Spleen (tissue), 11 donors: ENCODE results near the gene MERTK. TPM values are rescaled to one million over a fixed set of nuclear protein-coding genes. Genes with fewer than 3 reads are reported as not detected.

ENCODE experiments used
- DNase-seq: peaks from one replicate; pipeline ENCODE4 v3.0.0-alpha.2; 2020
- H3K27ac ChIP-seq, 8 donors: fragments of 200-600 bp; sonication (generic) in 7 of 8; 1 replicate in 4 of 8; 2 replicates in 4 of 8; pipeline versions ENCODE4 v1.5.0 to v1.8.0; 2016 to 2021; ENCODE audit warnings: inconsistent platforms in 4 of 8, mild to moderate bottlenecking in 4 of 8, moderate library complexity in 1 of 8
- H3K27me3 ChIP-seq, 7 donors: fragments of 200-600 bp; sonication (generic) in 6 of 7; replicated peaks in 1 of 7; 1 replicate in 4 of 7; 2 replicates in 3 of 7; pipeline versions ENCODE4 v1.5.0 to v1.8.0; 2016 to 2021; ENCODE audit warnings: inconsistent platforms in 3 of 7, mild to moderate bottlenecking in 1 of 7
- H3K36me3 ChIP-seq, 6 donors: fragments of 200-600 bp; sonication (generic) in 5 of 6; 1 replicate in 4 of 6; 2 replicates in 2 of 6; pipeline versions ENCODE4 v1.5.0 to v1.8.0; 2016 to 2021; ENCODE audit warnings: inconsistent platforms in 2 of 6
- H3K4me1 ChIP-seq, 6 donors: fragments of 200-600 bp; sonication (generic) in 5 of 6; 1 replicate in 3 of 6; 2 replicates in 3 of 6; pipeline versions ENCODE4 v1.5.0 to v1.8.0; 2016 to 2021; ENCODE audit warnings: inconsistent platforms in 3 of 6
- H3K4me3 ChIP-seq, 8 donors: fragments of 200-600 bp; sonication (generic) in 7 of 8; 1 replicate in 4 of 8; 2 replicates in 4 of 8; pipeline versions ENCODE4 v1.5.0 to v1.8.0; 2016 to 2021; ENCODE audit warnings: inconsistent platforms in 4 of 8, mild to moderate bottlenecking in 4 of 8, moderate library complexity in 2 of 8
- H3K9me3 ChIP-seq, 8 donors: fragments of 200-600 bp; sonication (generic) in 7 of 8; 1 replicate in 4 of 8; 2 replicates in 4 of 8; pipeline versions ENCODE4 v1.5.0 to v1.8.0; 2016 to 2021; ENCODE audit warnings: inconsistent platforms in 4 of 8
- CTCF ChIP-seq, 11 experiments: fragments of 200-600 bp in 7 of 11; fragments of 450-650 bp in 4 of 11; sonication (generic) in 4 of 11; IDR thresholded peaks in 8 of 11; conservative IDR thresholded peaks in 3 of 11; 1 replicate in 7 of 11; 2 replicates in 4 of 11; pipeline versions ENCODE4 v1.4.0 to v1.8.0; 2016 to 2021; ENCODE audit warnings: antibody characterized with exemption in 11 of 11, inconsistent platforms in 4 of 11, mild to moderate bottlenecking in 1 of 11
- POLR2A ChIP-seq, 3 donors: fragments of 450-650 bp; IDR thresholded peaks; one replicate each; pipeline ENCODE4 v1.5.1; 2017; ENCODE audit warnings: antibody characterized with exemption in 3 of 3, mild to moderate bottlenecking in 1 of 3
- POLR2AphosphoS5 ChIP-seq, 3 donors: sonication (generic); formaldehyde crosslinking; IDR thresholded peaks; one replicate each; pipeline ENCODE4 v1.5.1; 2017; ENCODE audit warnings: antibody characterized with exemption in 3 of 3
- WGBS, 5 donors: extraction: QIAGEN DNeasy Blood & Tissue Kit in 3 of 5; methylation state at CpG; one replicate each; pipeline versions ENCODE4 v1.1.5 to v1.1.7; 2013 to 2018; 5-methylcytosine and 5-hydroxymethylcytosine counted together
- intact Hi-C: fragments of 100-400 bp; cut with DNase I; formaldehyde crosslinking; loops from one replicate; pipeline ENCODE4 v1.15.0; 2023; ENCODE audit warnings: low total_unique reads
- polyA plus RNA-seq, 3 donors: library from polyadenylated mRNA; stranded (reverse); fragments of 200-250 nt; gene quantifications; one replicate each; pipeline ENCODE4 v1.2.1, GENCODE V29; 2013
- total RNA-seq, 7 donors: library from RNA; depleted of rRNA in 3 of 7; stranded (reverse); fragments of >200 nt in 3 of 7; fragmentation: NEBNext Ultra II Directional in 4 of 7; extraction: Animal tissue kit (Norgen Biotek cat#: 25700) in 4 of 7; gene quantifications; one replicate each; pipeline versions ENCODE4 v1.1.0 to v1.2.1, GENCODE V29; 2016 to 2021
- donor health status: healthy with polysubstance abuse.
- donor health status: DM: no; HTN: no; CAD: no; lungs with moderate emphysema.
- donor health status: DM: no; HTN: no; CAD: no.
- donor health status: Bipolar disorder and iron deficiency.
- donor health status: healthy.
- donor health status: DM: no; HTN: no; CAD: no.
- donor health status: DM: yes; HTN: yes; CAD: no.

MERTK gene
- total and polyA plus RNA-seq, 10 donors: 6.9 to 127 (median 49.7) TPM

- H3K9me3 ChIP-seq: no peaks in the 10 kb centered on the region
- no peaks in the 10 kb centered on the region for H3K27me3 ChIP-seq
- TF ChIP-seq POLR2AphosphoS5 (IDR thresholded peaks at IDR 0.05) (no peak), CTCF (IDR thresholded peaks at IDR 0.05 in 8 of 11, conservative IDR thresholded peaks at IDR 0.05 in 3 of 11) (no peak), POLR2A (IDR thresholded peaks at IDR 0.05) (no peak)
- no peak for DNase-seq
- H3K4me3 ChIP-seq: no peak overlapping the region
- peaks cover 0 to under 1% (median 0%) of the 10 kb centered on the region in 6 donors for H3K4me1 ChIP-seq
- H3K36me3 ChIP-seq: peaks cover 0 to 6% (median 0%) of the 10 kb centered on the region in 6 donors
- WGBS, 5 donors: 60 to 87% (median 78%) methylated on average over 5 of the region's 5 CpGs
- intact Hi-C loops: no loop called here
- peak overlapping the region in 3 of 8 donors; percentile 5 to 13 (median 10) for H3K27ac ChIP-seq
Observed at GRCh38 chr2:111936881-111937280, 38.5 kb downstream of the MERTK start.

GRCh38 chr2:111938392-111938791 lies 40.0 kb downstream of the MERTK start:
- TF ChIP-seq POLR2A (IDR thresholded peaks at IDR 0.05) (no peak), POLR2AphosphoS5 (IDR thresholded peaks at IDR 0.05) (no peak), CTCF (IDR thresholded peaks at IDR 0.05 in 8 of 11, conservative IDR thresholded peaks at IDR 0.05 in 3 of 11) (no peak)
- Histone ChIP-seq H3K4me3 (no peak overlapping the region), H3K9me3 (no peaks in the 10 kb centered on the region), H3K27ac (no peak overlapping the region), H3K27me3 (no peaks in the 10 kb centered on the region), H3K36me3 (peaks cover 0 to 6% (median 0%) of the 10 kb centered on the region in 6 donors), H3K4me1 (no peaks in the 10 kb centered on the region)
- intact Hi-C loops: no loop called here
- DNase-seq: no peak

- intact Hi-C loops: no loop called here
- no peak for DNase-seq
- peaks cover 0 to 8% (median 0%) of the 10 kb centered on the region in 6 donors for H3K36me3 ChIP-seq
- H3K9me3 ChIP-seq: no peaks in the 10 kb centered on the region
- H3K27me3 ChIP-seq: no peaks in the 10 kb centered on the region
- no peak overlapping the region for H3K27ac ChIP-seq
- TF ChIP-seq CTCF (IDR thresholded peaks at IDR 0.05 in 8 of 11, conservative IDR thresholded peaks at IDR 0.05 in 3 of 11) (no peak), POLR2AphosphoS5 (IDR thresholded peaks at IDR 0.05) (no peak), POLR2A (IDR thresholded peaks at IDR 0.05) (no peak)
- peaks cover 0 to 4% (median 0%) of the 10 kb centered on the region in 6 donors for H3K4me1 ChIP-seq
- 85 to 93% (median 90%) methylated on average over 10 of the region's 10 CpGs for WGBS, 5 donors
- no peak overlapping the region for H3K4me3 ChIP-seq
Observed at GRCh38 chr2:111940333-111941196, 42.2 kb downstream of the MERTK start.

- DNase-seq: no peak
- TF ChIP-seq CTCF (IDR thresholded peaks at IDR 0.05 in 8 of 11, conservative IDR thresholded peaks at IDR 0.05 in 3 of 11): no peak
- TF ChIP-seq POLR2AphosphoS5 (IDR thresholded peaks at IDR 0.05): no peak
- TF ChIP-seq POLR2A (IDR thresholded peaks at IDR 0.05): no peak
- Histone ChIP-seq H3K9me3 (no peaks in the 10 kb centered on the region), H3K4me1 (peaks cover 0 to 13% (median 0%) of the 10 kb centered on the region in 6 donors), H3K4me3 (no peak overlapping the region), H3K27me3 (no peaks in the 10 kb centered on the region), H3K36me3 (peaks cover 0 to 16% (median 0%) of the 10 kb centered on the region in 6 donors), H3K27ac (no peak overlapping the region)
- WGBS, 5 donors: 89 to 95% (median 92%) methylated on average over 4 of the region's 4 CpGs
- intact Hi-C loops: no loop called here
Observed at GRCh38 chr2:111941531-111941930, 43.1 kb downstream of the MERTK start.
